Osteoblast (primary cell): Measurements from ENCODE around the gene WWTR1. TPM values are rescaled to one million over a fixed set of nuclear protein-coding genes. Genes with fewer than 3 reads are reported as not detected.
A peak's percentile ranks its signal among the peaks of the same experiment; 100 is the strongest.

ENCODE experiments used
- DNase-seq: peaks from one replicate; pipeline ENCODE4 v3.0.0; 2011; ENCODE audit warnings: low spot score, mixed read lengths; ENCODE audit not compliant: insufficient read length; ENCODE audit errors: missing footprints
- H2AFZ ChIP-seq: 2 replicates; pipeline ENCODE4 v1.6.0; 2011; ENCODE audit warnings: mild to moderate bottlenecking, low read length
- H3K27ac ChIP-seq: 2 replicates; pipeline ENCODE4 v1.5.1; 2011; ENCODE audit warnings: mild to moderate bottlenecking, low read depth, low read length, moderate library complexity
- H3K27me3 ChIP-seq: 2 replicates; pipeline ENCODE4 v1.6.0; 2012; ENCODE audit warnings: mild to moderate bottlenecking, control low read depth, inconsistent platforms, low read length, moderate library complexity; ENCODE audit not compliant: insufficient read depth
- H3K36me3 ChIP-seq: 2 replicates; pipeline ENCODE4 v1.5.1; 2011; ENCODE audit warnings: mild to moderate bottlenecking, low read length, control low read depth, moderate library complexity; ENCODE audit not compliant: insufficient read depth
- H3K4me1 ChIP-seq: 2 replicates; pipeline ENCODE4 v1.5.1; 2011; ENCODE audit warnings: mild to moderate bottlenecking, low read length, control low read depth, moderate library complexity; ENCODE audit not compliant: insufficient read depth
- H3K4me2 ChIP-seq: 2 replicates; pipeline ENCODE4 v1.6.0; 2011; ENCODE audit warnings: mild to moderate bottlenecking, low read length; ENCODE audit not compliant: insufficient read depth
- H3K4me3 ChIP-seq: fragments of 200-600 bp; sonication (generic); 3 replicates; pipeline ENCODE4 v1.5.1; 2012; ENCODE audit warnings: mild to moderate bottlenecking, low read length, inconsistent platforms; ENCODE audit not compliant: insufficient read depth
- H3K79me2 ChIP-seq: 2 replicates; pipeline ENCODE4 v1.6.0; 2012; ENCODE audit warnings: mild to moderate bottlenecking, low read length, control low read depth, inconsistent platforms; ENCODE audit not compliant: insufficient read depth
- H3K9me3 ChIP-seq: 2 replicates; pipeline ENCODE4 v1.5.1; 2011; ENCODE audit warnings: low read depth, low read length, control low read depth
- H4K20me1 ChIP-seq: 2 replicates; pipeline ENCODE4 v1.6.0; 2012; ENCODE audit warnings: mild to moderate bottlenecking, low read length, control low read depth; ENCODE audit not compliant: insufficient read depth
- CTCF ChIP-seq: IDR thresholded peaks from 2 replicates; pipeline ENCODE4 v1.5.1; 2011; ENCODE audit warnings: mild to moderate bottlenecking, low read depth, low read length, moderate library complexity; ENCODE audit errors: extremely low read depth
- total RNA-seq: library from RNA; depleted of rRNA; stranded (reverse); fragments of >200 nt; gene quantifications from 2 replicates; pipeline ENCODE4 v1.2.3, GENCODE V29; 2012

Gene WWTR1
- total RNA-seq, 1 donor: 84.7 TPM

DNA sequence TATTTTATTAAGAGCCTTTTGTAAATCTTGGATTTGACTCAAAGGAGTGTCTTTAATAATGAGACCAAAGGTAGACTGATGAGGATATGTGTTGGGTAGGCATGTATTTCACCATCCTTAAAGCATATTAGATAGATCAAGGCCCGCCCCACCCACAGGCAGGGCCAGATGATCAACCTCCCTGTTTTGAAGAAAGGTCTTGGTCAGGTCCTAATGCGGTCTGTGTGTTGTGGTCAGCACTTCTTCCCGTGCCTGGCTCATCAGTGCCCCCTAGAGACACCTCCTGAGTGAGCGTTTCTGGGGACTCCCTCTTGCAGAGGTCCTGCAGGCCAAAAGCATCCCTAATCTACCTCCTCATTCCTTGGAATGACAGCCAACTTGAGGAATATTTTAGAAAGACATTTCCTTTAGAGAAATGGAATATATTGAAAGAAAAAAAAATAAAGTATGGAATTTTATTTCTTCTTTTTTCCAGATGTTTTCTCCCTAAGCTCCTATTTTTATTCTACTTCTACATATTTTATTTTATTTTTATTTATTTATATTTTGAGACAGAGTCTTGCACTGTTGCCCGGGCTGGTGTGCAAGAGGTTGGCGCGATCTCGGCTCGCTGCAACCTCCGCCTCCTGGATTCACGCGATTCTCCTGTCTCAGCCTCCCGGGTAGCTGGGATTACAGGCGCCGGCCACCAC, 177.4 kb downstream of the WWTR1 start:
- H3K79me2 ChIP-seq: no peaks in the 10 kb centered on the region
- H3K27ac ChIP-seq: peak overlapping the region; percentile 79
- peak; percentile 88 for DNase-seq
- TF ChIP-seq CTCF: peak; percentile 96
- H3K9me3 ChIP-seq: no peaks in the 10 kb centered on the region
- H3K27me3 ChIP-seq: no peaks in the 10 kb centered on the region
- peak overlapping the region; percentile 13 for H3K4me2 ChIP-seq
- peaks cover 11% of the 10 kb centered on the region for H3K4me1 ChIP-seq
- no peak overlapping the region for H3K4me3 ChIP-seq
- no peaks in the 10 kb centered on the region for H3K36me3 ChIP-seq
- H4K20me1 ChIP-seq: no peaks in the 10 kb centered on the region
- peak overlapping the region; percentile 56 for H2AFZ ChIP-seq

DNA sequence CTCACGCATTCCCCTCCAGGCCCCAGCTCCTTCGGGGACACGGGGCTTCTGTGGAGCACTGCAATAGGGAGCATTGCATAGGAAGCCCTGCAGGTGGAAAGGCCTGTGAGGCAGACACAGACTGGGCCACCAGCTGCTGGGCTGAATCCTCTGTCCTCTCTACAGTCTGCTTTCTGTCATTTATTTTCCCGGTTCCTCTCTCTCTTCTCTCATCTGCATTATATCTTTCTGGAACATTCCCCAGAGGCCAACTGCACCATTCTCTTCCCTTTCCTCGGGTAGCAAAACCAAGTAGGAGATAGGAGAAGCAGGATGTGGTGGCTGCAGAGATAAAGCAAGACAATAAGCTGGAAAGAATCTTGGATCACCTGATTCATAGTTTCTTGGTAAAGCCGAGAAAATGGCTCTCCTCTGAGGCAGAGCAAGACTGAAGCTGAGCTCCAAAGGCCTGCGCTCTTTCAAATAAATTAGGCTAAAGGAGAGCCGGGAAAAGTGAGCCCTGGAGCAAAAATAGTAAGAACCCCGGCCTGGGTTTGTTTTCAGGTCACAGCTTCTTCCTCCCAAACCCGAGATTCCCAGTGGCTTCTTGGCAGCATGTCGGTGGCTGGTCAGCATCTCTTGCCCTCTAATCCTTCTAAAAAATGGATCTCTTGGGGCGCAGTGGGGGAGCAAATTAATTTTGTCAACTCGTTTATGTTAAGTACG, 178.1 kb downstream of the WWTR1 start:
- Histone ChIP-seq H3K79me2 (no peaks in the 10 kb centered on the region), H3K27me3 (no peaks in the 10 kb centered on the region), H3K36me3 (no peaks in the 10 kb centered on the region), H3K9me3 (no peaks in the 10 kb centered on the region), H3K4me2 (peak overlapping the region; percentile 13), H3K4me1 (peaks cover 11% of the 10 kb centered on the region), H3K27ac (peak overlapping the region; percentile 79), H3K4me3 (no peak overlapping the region), H4K20me1 (no peaks in the 10 kb centered on the region), H2AFZ (peak overlapping the region; percentile 56)
- DNase-seq: peak; percentile 59
- no peak for TF ChIP-seq CTCF

DNA sequence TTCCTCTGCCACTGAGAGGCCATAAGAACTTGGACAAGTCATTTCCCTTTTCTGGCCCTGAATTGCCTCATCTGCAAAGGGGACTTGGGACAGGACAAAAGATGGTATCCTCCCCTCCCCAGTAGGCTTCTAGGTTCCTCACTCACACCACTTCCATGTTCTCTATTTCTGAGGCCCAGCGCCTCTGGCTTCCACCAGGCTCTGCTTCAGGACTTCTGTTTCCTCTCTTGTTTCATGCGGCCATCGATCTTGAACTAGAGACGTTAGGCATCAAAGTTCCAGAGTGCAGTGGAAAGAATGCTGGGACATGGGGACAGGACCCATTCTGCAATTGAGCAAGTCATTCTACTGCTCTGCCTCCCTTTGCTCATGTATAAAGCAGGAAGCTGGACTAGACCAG, 181.6 kb downstream of the WWTR1 start:
- no peak overlapping the region for H3K4me2 ChIP-seq
- TF ChIP-seq CTCF: no peak
- H3K27me3 ChIP-seq: no peaks in the 10 kb centered on the region
- DNase-seq: no peak
- no peaks in the 10 kb centered on the region for H3K36me3 ChIP-seq
- peaks cover 46% of the 10 kb centered on the region for H3K4me1 ChIP-seq
- H3K27ac ChIP-seq: no peak overlapping the region
- H3K4me3 ChIP-seq: no peak overlapping the region
- no peaks in the 10 kb centered on the region for H4K20me1 ChIP-seq
- H2AFZ ChIP-seq: no peak overlapping the region
- no peaks in the 10 kb centered on the region for H3K79me2 ChIP-seq
- H3K9me3 ChIP-seq: no peaks in the 10 kb centered on the region

- Histone ChIP-seq H3K79me2 (no peaks in the 10 kb centered on the region), H3K36me3 (no peaks in the 10 kb centered on the region), H3K4me3 (no peak overlapping the region), H2AFZ (no peak overlapping the region), H3K27ac (no peak overlapping the region), H3K27me3 (no peaks in the 10 kb centered on the region), H3K4me2 (no peak overlapping the region), H3K4me1 (peaks cover 49% of the 10 kb centered on the region), H4K20me1 (no peaks in the 10 kb centered on the region), H3K9me3 (no peaks in the 10 kb centered on the region)
- TF ChIP-seq CTCF: no peak
- DNase-seq: no peak
These were observed 182.3 kb downstream of the WWTR1 start for GRCh38 chr3:149475451-149476060.
